ENCODE results near the gene SPAG16.

- TF ChIP-seq EP300 (IDR thresholded peaks at IDR 0.05) (no peak), CTCF (IDR thresholded peaks at IDR 0.05) (no peak), POLR2A (IDR thresholded peaks at IDR 0.05) (no peak)
Measured at GRCh38 chr2:213545964-213546475, 261.8 kb downstream of the SPAG16 start.

Measured in tibial nerve (tissue), 4 donors.